Sigmoid colon (tissue), 7 donors: Measurements from ENCODE around the gene CHURC1. TPM values are rescaled to one million over a fixed set of nuclear protein-coding genes. Genes with fewer than 3 reads are reported as not detected.

Source experiments
- DNase-seq: peaks from one replicate; pipeline ENCODE4 v3.0.0-alpha.2; 2019
- H3K27ac ChIP-seq, 4 donors: fragments of 200-600 bp; sonication (generic); one replicate each; pipeline ENCODE4 v1.5.1; 2016 to 2019; ENCODE audit warnings: mild to moderate bottlenecking in 1 of 4
- H3K27me3 ChIP-seq, 3 donors: fragments of 200-600 bp; sonication (generic); one replicate each; pipeline ENCODE4 v1.5.1; 2019; ENCODE audit warnings: mild to moderate bottlenecking in 1 of 3
- H3K36me3 ChIP-seq, 4 donors: fragments of 200-600 bp; sonication (generic); one replicate each; pipeline ENCODE4 v1.5.1; 2016 to 2019
- H3K4me1 ChIP-seq, 4 donors: fragments of 200-600 bp; sonication (generic); one replicate each; pipeline ENCODE4 v1.5.1; 2017 to 2019
- H3K4me3 ChIP-seq, 4 donors: fragments of 200-600 bp; sonication (generic); one replicate each; pipeline ENCODE4 v1.5.1; 2017 to 2019; ENCODE audit warnings: mild to moderate bottlenecking in 2 of 4, moderate library complexity in 1 of 4
- H3K9me3 ChIP-seq, 4 donors: fragments of 200-600 bp in 3 of 4; sonication (generic) in 3 of 4; one replicate each; pipeline versions ENCODE4 v1.5.1 to v1.6.1; 2013 to 2019
- EP300 ChIP-seq, 4 donors: sonication (generic); formaldehyde crosslinking; IDR thresholded peaks; one replicate each; pipeline ENCODE4 v1.6.1; 2017; ENCODE audit warnings: antibody characterized with exemption in 4 of 4
- POLR2A ChIP-seq, 2 donors: fragments of 450-650 bp; IDR thresholded peaks; one replicate each; pipeline ENCODE4 v1.6.1; 2016; ENCODE audit warnings: antibody characterized with exemption in 2 of 2, mild to moderate bottlenecking in 2 of 2, moderate library complexity in 2 of 2
- POLR2AphosphoS5 ChIP-seq, 4 donors: sonication (generic); formaldehyde crosslinking; IDR thresholded peaks; one replicate each; pipeline ENCODE4 v1.6.1; 2017; ENCODE audit warnings: antibody characterized with exemption in 4 of 4
- WGBS, 2 donors: extraction: QIAGEN DNeasy Blood & Tissue Kit; methylation state at CpG; one replicate each; pipeline ENCODE4 v1.1.7; 2013; 5-methylcytosine and 5-hydroxymethylcytosine counted together
- intact Hi-C: fragments of 100-400 bp; cut with DNase I; formaldehyde crosslinking; loops from one replicate; pipeline ENCODE4 v1.15.1; 2023
- polyA plus RNA-seq, 3 donors: library from polyadenylated mRNA; stranded (reverse); fragments of 200-250 nt; gene quantifications; one replicate each; pipeline ENCODE4 v1.2.3, GENCODE V29; 2013
- total RNA-seq, 4 donors: library from RNA; depleted of rRNA; stranded (reverse); fragments of >200 nt; gene quantifications; one replicate each; pipeline ENCODE4 v1.1.0, GENCODE V29; 2016
- TF ChIP-seq, protein P1 (sequence below), 4 experiments: fragments of 450-650 bp in 3 of 4; fragments of 200-600 bp in 1 of 4; IDR thresholded peaks; one replicate each; pipeline ENCODE4 v1.5.1; 2016 to 2019; ENCODE audit warnings: antibody characterized with exemption in 4 of 4, mild to moderate bottlenecking in 3 of 4, moderate library complexity in 2 of 4
- donor health status: healthy with polysubstance abuse.
- donor health status: Bipolar disorder and iron deficiency.
- donor health status: healthy.

Gene CHURC1
- total and polyA plus RNA-seq, 7 donors = 41.8 to 161 (median 110) TPM

DNA sequence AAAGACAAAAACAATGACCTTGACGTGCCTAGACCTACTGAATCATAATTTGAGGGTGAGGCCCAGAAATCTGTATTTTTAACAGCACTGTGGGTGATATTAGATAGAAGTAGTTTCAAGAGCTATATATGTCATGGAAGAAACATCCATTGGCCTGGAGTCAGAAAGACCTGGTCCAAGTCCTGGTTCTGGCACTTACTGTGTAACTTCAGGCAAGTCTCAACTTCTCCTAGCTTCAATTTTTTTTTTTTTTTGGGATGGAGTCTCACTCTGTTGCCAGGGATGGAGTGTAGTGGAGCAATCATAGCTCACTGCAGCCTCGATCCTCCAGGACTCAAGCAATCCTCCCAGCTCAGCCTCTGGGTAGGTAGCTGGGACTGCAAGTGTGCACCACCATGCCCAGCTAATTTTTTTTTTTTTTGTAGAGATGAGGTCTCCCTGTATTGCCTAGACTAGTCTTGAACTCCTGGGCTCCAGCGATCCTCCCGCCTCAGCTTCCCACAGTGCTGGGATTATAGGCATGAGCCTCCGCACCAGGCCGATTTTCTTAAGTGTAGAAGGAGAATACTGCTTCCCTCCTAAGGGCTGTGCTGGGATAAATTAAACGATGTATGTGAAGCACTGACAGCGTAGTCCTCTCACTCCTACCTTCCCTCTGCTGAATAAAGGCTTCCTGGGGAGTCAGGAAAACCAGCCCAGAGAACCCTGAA lies 42.6 kb downstream of the CHURC1 start:
- H3K4me3 ChIP-seq = no peak overlapping the region
- peak; percentile 12 for DNase-seq
- WGBS, 2 donors = 87 to 94% methylated on average over 8 of the region's 8 CpGs
- H3K36me3 ChIP-seq = no peaks in the 10 kb centered on the region
- H3K27ac ChIP-seq = no peak overlapping the region
- TF ChIP-seq EP300 (IDR thresholded peaks at IDR 0.05) (no peak), POLR2AphosphoS5 (IDR thresholded peaks at IDR 0.05) (no peak), POLR2A (IDR thresholded peaks at IDR 0.05) (no peak)
- TF ChIP-seq, protein P1, sequence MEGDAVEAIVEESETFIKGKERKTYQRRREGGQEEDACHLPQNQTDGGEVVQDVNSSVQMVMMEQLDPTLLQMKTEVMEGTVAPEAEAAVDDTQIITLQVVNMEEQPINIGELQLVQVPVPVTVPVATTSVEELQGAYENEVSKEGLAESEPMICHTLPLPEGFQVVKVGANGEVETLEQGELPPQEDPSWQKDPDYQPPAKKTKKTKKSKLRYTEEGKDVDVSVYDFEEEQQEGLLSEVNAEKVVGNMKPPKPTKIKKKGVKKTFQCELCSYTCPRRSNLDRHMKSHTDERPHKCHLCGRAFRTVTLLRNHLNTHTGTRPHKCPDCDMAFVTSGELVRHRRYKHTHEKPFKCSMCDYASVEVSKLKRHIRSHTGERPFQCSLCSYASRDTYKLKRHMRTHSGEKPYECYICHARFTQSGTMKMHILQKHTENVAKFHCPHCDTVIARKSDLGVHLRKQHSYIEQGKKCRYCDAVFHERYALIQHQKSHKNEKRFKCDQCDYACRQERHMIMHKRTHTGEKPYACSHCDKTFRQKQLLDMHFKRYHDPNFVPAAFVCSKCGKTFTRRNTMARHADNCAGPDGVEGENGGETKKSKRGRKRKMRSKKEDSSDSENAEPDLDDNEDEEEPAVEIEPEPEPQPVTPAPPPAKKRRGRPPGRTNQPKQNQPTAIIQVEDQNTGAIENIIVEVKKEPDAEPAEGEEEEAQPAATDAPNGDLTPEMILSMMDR (IDR thresholded peaks at IDR 0.05) = no peak
- no peaks in the 10 kb centered on the region for H3K9me3 ChIP-seq
- H3K4me1 ChIP-seq = peaks cover 0 to 9% (median 0%) of the 10 kb centered on the region in 4 donors
- H3K27me3 ChIP-seq = no peaks in the 10 kb centered on the region
- intact Hi-C loops = no loop called here

DNA sequence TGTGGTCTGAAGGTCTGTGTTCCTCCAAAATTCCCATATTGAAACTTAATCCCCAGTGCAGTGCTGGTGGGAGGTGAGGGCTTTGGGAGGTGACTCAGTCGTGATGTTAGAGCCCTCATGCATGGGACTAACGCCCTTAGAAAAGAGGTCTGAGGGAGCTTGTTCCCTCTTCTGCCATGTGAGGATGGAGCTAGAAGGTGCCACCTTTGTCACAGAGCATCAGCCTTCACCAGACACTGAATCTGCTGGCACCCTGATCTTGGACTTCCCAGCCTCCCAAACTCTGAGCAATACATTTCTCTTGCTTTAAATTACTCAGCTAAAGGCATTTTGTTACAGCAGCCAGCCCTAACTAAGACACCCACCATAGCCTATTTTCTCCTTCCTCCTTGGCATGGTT lies 43.9 kb downstream of the CHURC1 start:
- Histone ChIP-seq H3K9me3 (no peaks in the 10 kb centered on the region), H3K36me3 (no peaks in the 10 kb centered on the region), H3K4me1 (no peaks in the 10 kb centered on the region), H3K27me3 (no peaks in the 10 kb centered on the region), H3K27ac (no peak overlapping the region), H3K4me3 (no peak overlapping the region)
- TF ChIP-seq POLR2AphosphoS5 (IDR thresholded peaks at IDR 0.05) (no peak), EP300 (IDR thresholded peaks at IDR 0.05) (no peak), POLR2A (IDR thresholded peaks at IDR 0.05) (no peak)
- TF ChIP-seq, protein P1 (IDR thresholded peaks at IDR 0.05) = no peak
- peak; percentile 11 for DNase-seq
- WGBS, 2 donors = 93 to 98% methylated on average over 2 of the region's 2 CpGs
- intact Hi-C loops = no loop called here

DNA sequence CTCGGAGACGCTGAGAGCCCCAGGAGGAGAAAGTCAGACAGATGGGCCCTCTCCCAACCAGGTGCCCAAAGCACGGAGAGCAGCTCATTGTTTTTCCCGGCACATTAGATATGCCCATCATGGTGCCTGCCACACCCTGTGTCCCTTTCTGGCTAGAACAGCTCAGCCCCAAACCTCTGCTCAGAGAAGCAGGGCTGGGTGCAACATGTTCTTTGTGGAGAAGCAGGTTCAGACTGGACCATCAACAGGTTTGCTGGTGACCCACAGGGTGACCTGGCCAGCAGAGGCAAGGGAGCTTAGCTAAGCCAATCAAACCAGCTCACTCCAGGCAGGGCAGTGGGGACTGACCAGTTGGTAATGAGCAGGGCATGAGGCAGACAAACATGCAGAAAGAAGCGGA lies 44.5 kb downstream of the CHURC1 start:
- Histone ChIP-seq H3K4me3 (no peak overlapping the region), H3K27ac (no peak overlapping the region), H3K4me1 (no peaks in the 10 kb centered on the region), H3K27me3 (no peaks in the 10 kb centered on the region), H3K36me3 (no peaks in the 10 kb centered on the region), H3K9me3 (no peaks in the 10 kb centered on the region)
- DNase-seq = no peak
- WGBS, 2 donors = 91 to 94% methylated on average over 5 of the region's 5 CpGs
- TF ChIP-seq POLR2AphosphoS5 (IDR thresholded peaks at IDR 0.05) = no peak
- TF ChIP-seq EP300 (IDR thresholded peaks at IDR 0.05) = no peak
- TF ChIP-seq, protein P1 (IDR thresholded peaks at IDR 0.05) = no peak
- no peak for TF ChIP-seq POLR2A (IDR thresholded peaks at IDR 0.05)
- intact Hi-C loops = no loop called here

DNA sequence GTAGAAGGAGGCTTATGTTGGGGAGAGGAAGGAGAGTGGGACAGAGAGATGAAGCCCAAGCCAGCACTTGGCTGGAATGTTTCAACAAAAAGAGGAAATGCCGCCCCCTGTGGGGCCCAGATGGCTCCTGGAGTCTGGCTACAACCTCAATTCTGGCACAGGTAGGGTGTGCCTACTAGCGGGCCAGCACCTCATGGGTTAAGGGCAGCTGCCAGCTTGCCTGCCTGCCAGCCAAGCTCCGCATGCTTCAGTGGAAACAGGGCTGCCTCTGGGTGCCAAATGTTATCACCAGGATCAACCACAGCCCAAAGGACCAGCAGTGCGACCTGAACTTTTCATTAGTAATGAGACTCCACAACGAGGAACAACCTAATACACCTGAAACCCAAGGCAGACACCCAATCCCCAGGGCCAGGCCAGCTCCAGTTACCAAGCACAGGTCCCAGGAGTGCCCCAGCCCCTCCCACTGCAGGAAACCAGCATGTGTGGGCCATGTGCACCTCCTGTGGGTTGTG lies 46.6 kb downstream of the CHURC1 start:
- no peak overlapping the region for H3K27ac ChIP-seq
- WGBS, 2 donors = 28 to 56% methylated on average over 5 of the region's 5 CpGs

More for the DNA sequence above, 46.6 kb downstream of the CHURC1 start:
- Histone ChIP-seq H3K4me3 (no peak overlapping the region), H3K9me3 (no peaks in the 10 kb centered on the region), H3K4me1 (no peaks in the 10 kb centered on the region), H3K36me3 (no peaks in the 10 kb centered on the region), H3K27me3 (no peaks in the 10 kb centered on the region)
- no peak for DNase-seq
- intact Hi-C loops = no loop called here
- TF ChIP-seq EP300 (IDR thresholded peaks at IDR 0.05) (no peak), POLR2AphosphoS5 (IDR thresholded peaks at IDR 0.05) (no peak), POLR2A (IDR thresholded peaks at IDR 0.05) (no peak)
- TF ChIP-seq, protein P1 (IDR thresholded peaks at IDR 0.05) = no peak
